ENCODE measurements around the gene CALHM2. TPM values are rescaled to one million over a fixed set of nuclear protein-coding genes. Genes with fewer than 3 reads are reported as not detected.
A peak's percentile ranks its signal among the peaks of the same experiment; 100 is the strongest.

The CALHM2 gene
- total RNA-seq, 1 experiment from 2014 or later, result 1.9 TPM

DNA sequence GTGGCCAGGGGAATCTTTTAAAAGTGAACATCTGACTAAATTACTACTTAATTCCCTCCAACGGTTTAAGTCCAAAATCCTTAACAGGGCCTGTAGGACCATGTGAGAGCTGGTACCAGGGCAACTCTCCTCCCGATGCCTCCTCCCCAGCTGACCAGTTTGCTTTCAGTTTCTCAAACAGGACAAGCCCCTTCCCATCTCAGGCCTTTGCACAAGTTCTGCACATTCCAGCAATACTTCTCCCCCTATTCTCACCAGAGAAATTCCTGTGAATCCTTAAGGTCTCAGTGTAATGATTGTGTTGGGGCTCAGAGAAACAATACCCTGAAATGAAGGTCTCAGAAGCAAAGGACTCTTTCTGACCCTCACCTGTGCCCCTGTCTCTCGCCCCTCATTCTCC lies 14.6 kb upstream of the CALHM2 start:
- ATAC-seq (no peak), DNase-seq (ENCODE audit: low spot score) (no peak)
- ChIA-PET POLR2A (no interaction called here), CTCF (interaction anchor here (1.0 to 1.4 kb wide), 2 partner anchors 9 to 19 kb away, joined by 3 to 5 read pairs; no protein-coding TSS in a partner anchor)
- no peaks in the 10 kb centered on the region for H3K36me3 Mint-ChIP-seq
- H3K4me3 Mint-ChIP-seq, result no peak overlapping the region
- H3K27ac Mint-ChIP-seq, result no peak overlapping the region
- no peaks in the 10 kb centered on the region for H3K9me3 Mint-ChIP-seq
- TF ChIP-seq PRRX2 (CRISPR knock-in tag; IDR thresholded peaks at IDR 0.05) (no peak), NR1H2 (CRISPR knock-in tag; IDR thresholded peaks at IDR 0.05) (no peak), RORB (CRISPR knock-in tag; IDR thresholded peaks at IDR 0.05) (no peak), MXD4 (CRISPR knock-in tag; IDR thresholded peaks at IDR 0.05; ENCODE audit: borderline replicate concordance) (no peak), IRF2 (CRISPR knock-in tag; IDR thresholded peaks at IDR 0.05; ENCODE audit: borderline replicate concordance, low read depth) (no peak), SOX15 (CRISPR knock-in tag; IDR thresholded peaks at IDR 0.05) (no peak), RELA (CRISPR knock-in tag; IDR thresholded peaks at IDR 0.05; ENCODE audit: borderline replicate concordance) (no peak), GRHL2 (CRISPR knock-in tag; IDR thresholded peaks at IDR 0.05; ENCODE audit: insufficient replicate concordance, severe bottlenecking) (no peak), ZNF121 (CRISPR knock-in tag; IDR thresholded peaks at IDR 0.05) (no peak)
- TF ChIP-seq, protein P1, sequence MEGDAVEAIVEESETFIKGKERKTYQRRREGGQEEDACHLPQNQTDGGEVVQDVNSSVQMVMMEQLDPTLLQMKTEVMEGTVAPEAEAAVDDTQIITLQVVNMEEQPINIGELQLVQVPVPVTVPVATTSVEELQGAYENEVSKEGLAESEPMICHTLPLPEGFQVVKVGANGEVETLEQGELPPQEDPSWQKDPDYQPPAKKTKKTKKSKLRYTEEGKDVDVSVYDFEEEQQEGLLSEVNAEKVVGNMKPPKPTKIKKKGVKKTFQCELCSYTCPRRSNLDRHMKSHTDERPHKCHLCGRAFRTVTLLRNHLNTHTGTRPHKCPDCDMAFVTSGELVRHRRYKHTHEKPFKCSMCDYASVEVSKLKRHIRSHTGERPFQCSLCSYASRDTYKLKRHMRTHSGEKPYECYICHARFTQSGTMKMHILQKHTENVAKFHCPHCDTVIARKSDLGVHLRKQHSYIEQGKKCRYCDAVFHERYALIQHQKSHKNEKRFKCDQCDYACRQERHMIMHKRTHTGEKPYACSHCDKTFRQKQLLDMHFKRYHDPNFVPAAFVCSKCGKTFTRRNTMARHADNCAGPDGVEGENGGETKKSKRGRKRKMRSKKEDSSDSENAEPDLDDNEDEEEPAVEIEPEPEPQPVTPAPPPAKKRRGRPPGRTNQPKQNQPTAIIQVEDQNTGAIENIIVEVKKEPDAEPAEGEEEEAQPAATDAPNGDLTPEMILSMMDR (IDR thresholded peaks at IDR 0.05), result no peak
- TF ChIP-seq, protein P2, sequence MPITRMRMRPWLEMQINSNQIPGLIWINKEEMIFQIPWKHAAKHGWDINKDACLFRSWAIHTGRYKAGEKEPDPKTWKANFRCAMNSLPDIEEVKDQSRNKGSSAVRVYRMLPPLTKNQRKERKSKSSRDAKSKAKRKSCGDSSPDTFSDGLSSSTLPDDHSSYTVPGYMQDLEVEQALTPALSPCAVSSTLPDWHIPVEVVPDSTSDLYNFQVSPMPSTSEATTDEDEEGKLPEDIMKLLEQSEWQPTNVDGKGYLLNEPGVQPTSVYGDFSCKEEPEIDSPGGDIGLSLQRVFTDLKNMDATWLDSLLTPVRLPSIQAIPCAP (CRISPR knock-in tag; IDR thresholded peaks at IDR 0.05), result no peak
- H3K4me1 Mint-ChIP-seq, result peaks cover 6% of the 10 kb centered on the region
- H3K27me3 Mint-ChIP-seq (ENCODE audit: low read depth), result no peaks in the 10 kb centered on the region; the same call in 1 of the 2 replicates

- H3K4me1 Mint-ChIP-seq, result no peaks in the 10 kb centered on the region
- no peaks in the 10 kb centered on the region for H3K9me3 Mint-ChIP-seq
- ChIA-PET CTCF (interaction anchor here (0.8 to 1.8 kb wide), 3 partner anchors 10 to 20 kb away, joined by 3 to 7 read pairs (median 5); no protein-coding TSS in a partner anchor), POLR2A (interaction anchor here (0.5 kb wide), 1 partner anchor 93 kb away, joined by 8 read pairs; no protein-coding TSS in a partner anchor)
- H3K36me3 Mint-ChIP-seq, result no peaks in the 10 kb centered on the region
- no peaks in the 10 kb centered on the region; the same call in 1 of the 2 replicates for H3K27me3 Mint-ChIP-seq (ENCODE audit: low read depth)
- H3K27ac Mint-ChIP-seq, result no peak overlapping the region
- H3K4me3 Mint-ChIP-seq, result no peak overlapping the region
- peak; percentile 63; the same call in 1 of the 2 replicates for TF ChIP-seq ZNF121 (CRISPR knock-in tag; IDR thresholded peaks at IDR 0.05)
- TF ChIP-seq JUN (CRISPR knock-in tag; IDR thresholded peaks at IDR 0.05), result no peak
- ATAC-seq, result no peak
- DNase-seq (ENCODE audit: low spot score), result no peak
These were observed 13.4 kb upstream of the CALHM2 start for GRCh38 chr10:103465411-103466179.

GRCh38 chr10:103463499-103463898 lies 11.3 kb upstream of the CALHM2 start:
- Mint-ChIP-seq H3K4me3 (no peak overlapping the region), H3K27ac (no peak overlapping the region), H3K27me3 (ENCODE audit: low read depth) (no peaks in the 10 kb centered on the region), H3K4me1 (peaks cover 3% of the 10 kb centered on the region; the same call in 1 of the 2 replicates), H3K36me3 (no peaks in the 10 kb centered on the region), H3K9me3 (no peaks in the 10 kb centered on the region)
- CTCF ChIA-PET, result interaction anchor here (0.5 to 1.3 kb wide), 4 partner anchors 13 to 108 kb away, joined by 3 to 4 read pairs (median 3); no protein-coding TSS in a partner anchor
- DNase-seq (ENCODE audit: low spot score) (no peak), ATAC-seq (no peak)
- POLR2A ChIA-PET, result no interaction called here
- TF ChIP-seq ZNF671 (CRISPR knock-in tag; IDR thresholded peaks at IDR 0.05) (no peak), GRHL2 (CRISPR knock-in tag; IDR thresholded peaks at IDR 0.05; ENCODE audit: insufficient replicate concordance, severe bottlenecking) (no peak), ZNF396 (CRISPR knock-in tag; IDR thresholded peaks at IDR 0.05; ENCODE audit: borderline replicate concordance) (no peak), HMGA2 (CRISPR knock-in tag; IDR thresholded peaks at IDR 0.05) (no peak), ETV6 (CRISPR knock-in tag; IDR thresholded peaks at IDR 0.05) (no peak), PRDM15 (CRISPR knock-in tag; IDR thresholded peaks at IDR 0.05) (no peak), TEAD1 (CRISPR knock-in tag; IDR thresholded peaks at IDR 0.05) (no peak)
- TF ChIP-seq, protein P3, sequence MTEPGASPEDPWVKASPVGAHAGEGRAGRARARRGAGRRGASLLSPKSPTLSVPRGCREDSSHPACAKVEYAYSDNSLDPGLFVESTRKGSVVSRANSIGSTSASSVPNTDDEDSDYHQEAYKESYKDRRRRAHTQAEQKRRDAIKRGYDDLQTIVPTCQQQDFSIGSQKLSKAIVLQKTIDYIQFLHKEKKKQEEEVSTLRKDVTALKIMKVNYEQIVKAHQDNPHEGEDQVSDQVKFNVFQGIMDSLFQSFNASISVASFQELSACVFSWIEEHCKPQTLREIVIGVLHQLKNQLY (CRISPR knock-in tag; IDR thresholded peaks at IDR 0.05), result no peak
- TF ChIP-seq, protein P4, sequence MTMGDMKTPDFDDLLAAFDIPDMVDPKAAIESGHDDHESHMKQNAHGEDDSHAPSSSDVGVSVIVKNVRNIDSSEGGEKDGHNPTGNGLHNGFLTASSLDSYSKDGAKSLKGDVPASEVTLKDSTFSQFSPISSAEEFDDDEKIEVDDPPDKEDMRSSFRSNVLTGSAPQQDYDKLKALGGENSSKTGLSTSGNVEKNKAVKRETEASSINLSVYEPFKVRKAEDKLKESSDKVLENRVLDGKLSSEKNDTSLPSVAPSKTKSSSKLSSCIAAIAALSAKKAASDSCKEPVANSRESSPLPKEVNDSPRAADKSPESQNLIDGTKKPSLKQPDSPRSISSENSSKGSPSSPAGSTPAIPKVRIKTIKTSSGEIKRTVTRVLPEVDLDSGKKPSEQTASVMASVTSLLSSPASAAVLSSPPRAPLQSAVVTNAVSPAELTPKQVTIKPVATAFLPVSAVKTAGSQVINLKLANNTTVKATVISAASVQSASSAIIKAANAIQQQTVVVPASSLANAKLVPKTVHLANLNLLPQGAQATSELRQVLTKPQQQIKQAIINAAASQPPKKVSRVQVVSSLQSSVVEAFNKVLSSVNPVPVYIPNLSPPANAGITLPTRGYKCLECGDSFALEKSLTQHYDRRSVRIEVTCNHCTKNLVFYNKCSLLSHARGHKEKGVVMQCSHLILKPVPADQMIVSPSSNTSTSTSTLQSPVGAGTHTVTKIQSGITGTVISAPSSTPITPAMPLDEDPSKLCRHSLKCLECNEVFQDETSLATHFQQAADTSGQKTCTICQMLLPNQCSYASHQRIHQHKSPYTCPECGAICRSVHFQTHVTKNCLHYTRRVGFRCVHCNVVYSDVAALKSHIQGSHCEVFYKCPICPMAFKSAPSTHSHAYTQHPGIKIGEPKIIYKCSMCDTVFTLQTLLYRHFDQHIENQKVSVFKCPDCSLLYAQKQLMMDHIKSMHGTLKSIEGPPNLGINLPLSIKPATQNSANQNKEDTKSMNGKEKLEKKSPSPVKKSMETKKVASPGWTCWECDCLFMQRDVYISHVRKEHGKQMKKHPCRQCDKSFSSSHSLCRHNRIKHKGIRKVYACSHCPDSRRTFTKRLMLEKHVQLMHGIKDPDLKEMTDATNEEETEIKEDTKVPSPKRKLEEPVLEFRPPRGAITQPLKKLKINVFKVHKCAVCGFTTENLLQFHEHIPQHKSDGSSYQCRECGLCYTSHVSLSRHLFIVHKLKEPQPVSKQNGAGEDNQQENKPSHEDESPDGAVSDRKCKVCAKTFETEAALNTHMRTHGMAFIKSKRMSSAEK (CRISPR knock-in tag; IDR thresholded peaks at IDR 0.05; ENCODE audit: borderline replicate concordance), result no peak
